Hematopoietic multipotent progenitor cell treated with erythropoietin and hydrocortisone succinate and interleukin-3 and kit ligand, for 4 days (in vitro differentiated cells): Measurements from ENCODE around the gene ZNF281.
"Not testable (repeated sequence)": the region's sequence is repeated elsewhere in the genome, so short reads cannot be mapped to it uniquely, and the experiment has no call there.

ENCODE experiments used
- DNase-seq: peaks from one replicate; pipeline ENCODE4 v3.0.0-alpha.2; 2015

ZNF281 gene, protein sequence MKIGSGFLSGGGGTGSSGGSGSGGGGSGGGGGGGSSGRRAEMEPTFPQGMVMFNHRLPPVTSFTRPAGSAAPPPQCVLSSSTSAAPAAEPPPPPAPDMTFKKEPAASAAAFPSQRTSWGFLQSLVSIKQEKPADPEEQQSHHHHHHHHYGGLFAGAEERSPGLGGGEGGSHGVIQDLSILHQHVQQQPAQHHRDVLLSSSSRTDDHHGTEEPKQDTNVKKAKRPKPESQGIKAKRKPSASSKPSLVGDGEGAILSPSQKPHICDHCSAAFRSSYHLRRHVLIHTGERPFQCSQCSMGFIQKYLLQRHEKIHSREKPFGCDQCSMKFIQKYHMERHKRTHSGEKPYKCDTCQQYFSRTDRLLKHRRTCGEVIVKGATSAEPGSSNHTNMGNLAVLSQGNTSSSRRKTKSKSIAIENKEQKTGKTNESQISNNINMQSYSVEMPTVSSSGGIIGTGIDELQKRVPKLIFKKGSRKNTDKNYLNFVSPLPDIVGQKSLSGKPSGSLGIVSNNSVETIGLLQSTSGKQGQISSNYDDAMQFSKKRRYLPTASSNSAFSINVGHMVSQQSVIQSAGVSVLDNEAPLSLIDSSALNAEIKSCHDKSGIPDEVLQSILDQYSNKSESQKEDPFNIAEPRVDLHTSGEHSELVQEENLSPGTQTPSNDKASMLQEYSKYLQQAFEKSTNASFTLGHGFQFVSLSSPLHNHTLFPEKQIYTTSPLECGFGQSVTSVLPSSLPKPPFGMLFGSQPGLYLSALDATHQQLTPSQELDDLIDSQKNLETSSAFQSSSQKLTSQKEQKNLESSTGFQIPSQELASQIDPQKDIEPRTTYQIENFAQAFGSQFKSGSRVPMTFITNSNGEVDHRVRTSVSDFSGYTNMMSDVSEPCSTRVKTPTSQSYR

DNA sequence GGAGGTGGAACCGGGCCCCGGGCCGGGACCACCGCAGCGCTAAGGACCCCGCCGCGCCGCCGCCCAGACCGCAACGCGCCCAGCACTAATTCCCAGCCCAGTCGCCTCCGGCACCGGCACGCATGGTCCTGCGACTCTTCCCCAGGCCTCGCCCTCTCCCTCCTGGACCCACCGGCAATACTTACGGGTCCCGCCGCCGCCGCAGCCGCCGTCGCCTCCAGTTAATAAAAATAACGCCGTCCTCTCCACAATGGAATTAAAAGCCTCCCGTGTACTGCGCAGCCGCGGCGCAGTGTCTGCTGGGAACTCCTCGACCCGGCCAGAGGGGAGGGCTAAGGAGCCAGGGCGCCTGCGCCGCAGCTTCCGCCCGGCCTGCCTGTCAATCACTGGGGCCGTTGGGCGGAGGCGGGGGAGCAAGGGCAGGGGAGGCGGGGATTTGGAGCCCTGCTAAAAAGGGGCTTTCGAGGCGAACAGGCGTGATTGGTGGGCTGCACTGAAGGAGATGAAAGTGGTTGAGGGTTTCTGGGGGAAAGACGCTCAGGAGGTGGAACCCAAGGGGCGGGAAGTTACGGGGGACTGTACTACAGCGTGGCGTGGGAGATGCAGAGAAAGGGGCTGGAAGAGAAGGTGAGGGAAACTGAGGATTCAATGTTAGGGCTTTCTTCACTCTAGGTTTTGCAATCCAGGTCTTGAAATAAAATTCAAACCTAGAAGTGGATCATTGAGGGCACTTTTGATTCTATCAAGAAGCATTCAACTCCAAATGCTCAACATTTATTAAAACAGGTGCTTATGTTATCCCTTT is at the start of gene ZNF281:
TSS of gene ZNF281 (minus strand) at position 276 of the 805 bp plus-strand sequence. CDS start 331 bp downstream, outside the sequence.
- DNase-seq, result peak; percentile 98

DNA sequence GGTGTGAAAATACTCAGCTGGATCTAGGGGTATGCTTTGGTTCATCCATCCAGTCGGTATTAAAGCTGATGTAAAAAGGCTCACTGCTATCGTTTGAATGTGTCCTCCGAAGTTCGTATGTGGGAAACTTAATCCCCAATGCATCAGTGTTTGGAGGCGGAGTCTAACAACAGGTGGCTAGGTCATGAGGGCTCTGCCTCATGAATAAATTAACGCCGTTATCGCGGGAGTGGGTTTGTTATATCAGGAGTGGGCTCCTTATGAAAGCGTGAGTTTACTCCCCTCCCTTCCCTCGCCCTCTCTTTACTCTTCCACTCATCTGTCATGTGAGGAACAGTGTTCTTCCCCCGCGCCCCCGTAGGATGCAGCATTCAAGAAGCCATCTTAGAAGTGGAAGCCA is 48.9 kb upstream of the ZNF281 start:
- DNase-seq, result no peak

DNA sequence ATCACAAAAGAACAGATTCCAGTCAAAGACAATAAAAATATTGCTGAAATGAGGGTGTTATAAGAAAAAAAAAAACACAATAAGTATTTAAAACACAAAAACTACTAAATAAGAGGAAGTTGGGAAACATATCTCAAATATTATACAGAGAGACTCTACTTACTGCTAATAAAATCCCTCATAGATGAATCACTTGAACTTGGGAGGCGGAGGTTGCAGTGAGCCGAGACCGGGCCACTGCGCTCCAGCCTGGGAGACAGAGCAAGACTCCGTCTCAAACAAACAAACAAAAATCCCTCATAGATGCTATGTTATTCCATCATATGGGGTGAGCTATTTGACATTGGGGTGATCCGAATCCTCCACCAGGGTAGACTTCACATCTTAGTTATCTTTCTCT is 48.0 kb upstream of the ZNF281 start:
- no peak for DNase-seq

DNA sequence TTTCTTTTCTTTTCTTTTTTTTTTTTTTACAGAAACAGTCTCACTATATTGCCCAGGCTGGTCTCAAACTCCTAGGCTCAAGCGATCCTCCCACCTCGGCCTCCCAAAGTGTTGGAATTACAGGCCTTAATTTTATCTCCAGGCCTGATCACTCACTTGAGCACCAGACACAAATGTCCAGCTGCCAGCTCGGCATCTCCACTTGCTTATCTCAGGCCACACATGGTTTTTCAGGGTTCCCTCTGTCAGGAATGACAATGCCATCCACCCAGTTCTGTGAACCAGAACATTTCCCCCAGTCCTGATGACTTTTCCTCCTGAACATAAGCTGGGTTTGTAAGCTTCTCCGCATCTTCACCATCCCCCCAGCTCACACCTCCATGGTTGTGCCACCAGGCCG is 44.6 kb upstream of the ZNF281 start:
- no peak for DNase-seq

DNA sequence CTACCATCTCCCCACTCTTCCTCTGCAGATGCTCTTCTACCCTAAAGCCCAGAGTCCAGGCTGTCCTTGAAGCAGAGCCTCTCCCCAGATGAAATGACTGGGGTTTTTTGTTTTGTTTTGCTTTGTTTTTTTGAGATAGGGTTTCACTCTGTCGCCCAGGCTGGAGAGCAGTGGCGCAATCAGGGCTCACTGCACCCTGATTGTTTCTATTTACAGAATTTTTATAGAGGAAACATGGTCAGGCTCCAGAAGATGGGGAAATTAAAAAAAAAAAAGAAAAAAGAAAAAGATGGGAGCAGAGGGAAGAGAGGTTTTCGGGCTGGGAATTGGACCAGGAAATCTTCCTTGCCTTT is 43.7 kb upstream of the ZNF281 start:
- DNase-seq, result no peak

DNA sequence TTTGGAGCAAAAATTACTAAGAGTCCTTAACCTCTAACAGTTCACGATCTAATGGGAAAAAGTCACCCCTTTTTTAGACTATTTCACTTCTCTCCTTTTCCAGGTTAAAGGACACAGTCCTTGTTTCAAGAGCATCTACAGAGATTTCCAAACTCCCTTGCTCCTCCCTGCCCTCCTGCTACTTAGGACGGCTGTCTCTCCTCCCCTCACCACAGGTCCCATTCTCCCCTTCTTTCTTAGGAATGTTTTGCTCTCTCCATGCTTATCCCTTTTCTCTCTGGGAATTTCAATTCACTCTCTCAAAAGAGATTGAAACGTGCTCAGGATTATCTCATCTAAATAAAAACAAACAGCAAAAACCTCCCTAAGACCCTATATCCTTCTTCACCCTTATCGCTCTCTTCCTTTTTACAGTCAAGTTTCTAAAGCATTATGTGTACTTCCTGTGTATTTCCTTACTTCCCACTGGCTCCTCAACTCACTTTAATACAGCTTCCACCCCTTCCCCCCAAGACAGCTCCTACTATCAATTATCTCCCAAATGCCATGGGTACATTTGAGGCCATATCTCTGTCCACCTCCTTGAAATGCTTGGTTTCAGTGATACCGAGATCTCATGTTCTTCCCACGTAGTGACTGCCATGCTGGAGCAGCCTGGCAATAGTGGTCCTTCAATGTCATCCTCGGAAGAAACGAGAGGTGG is 43.2 kb upstream of the ZNF281 start:
- DNase-seq, result peak; percentile 38

DNA sequence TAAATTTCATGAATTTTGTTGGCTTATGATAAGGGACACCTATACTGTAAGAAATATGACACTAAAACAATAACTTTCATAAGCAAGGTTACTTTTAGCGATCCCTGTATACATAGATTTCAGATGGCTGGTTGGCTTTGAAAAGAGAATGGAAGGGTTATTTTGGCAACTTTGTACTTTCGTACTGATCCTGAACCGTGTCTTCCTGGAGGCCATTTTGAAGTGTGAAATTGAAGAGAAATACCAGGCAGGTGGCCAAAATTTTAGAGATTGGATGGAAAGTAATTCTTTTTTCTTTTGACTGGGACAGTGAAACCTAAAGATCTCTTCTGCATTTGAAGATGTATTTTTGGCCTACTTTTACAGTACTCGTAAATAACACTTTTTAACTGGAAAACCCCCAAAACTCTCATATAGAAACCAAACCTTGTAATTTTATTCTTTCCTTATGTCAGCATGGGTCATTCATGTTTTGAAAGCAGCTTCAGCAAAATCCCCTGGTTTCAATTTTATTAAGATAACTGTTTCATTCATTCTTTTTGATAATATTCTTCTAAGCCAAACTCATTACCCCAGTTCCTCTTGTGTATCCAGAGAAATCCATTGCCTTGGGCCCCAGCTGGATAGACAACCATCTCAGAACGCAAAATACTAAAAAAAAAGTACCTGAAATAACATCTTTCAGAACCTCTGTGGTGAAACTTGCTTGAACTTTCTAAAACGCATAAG is 38.4 kb upstream of the ZNF281 start:
- DNase-seq, result no peak

DNA sequence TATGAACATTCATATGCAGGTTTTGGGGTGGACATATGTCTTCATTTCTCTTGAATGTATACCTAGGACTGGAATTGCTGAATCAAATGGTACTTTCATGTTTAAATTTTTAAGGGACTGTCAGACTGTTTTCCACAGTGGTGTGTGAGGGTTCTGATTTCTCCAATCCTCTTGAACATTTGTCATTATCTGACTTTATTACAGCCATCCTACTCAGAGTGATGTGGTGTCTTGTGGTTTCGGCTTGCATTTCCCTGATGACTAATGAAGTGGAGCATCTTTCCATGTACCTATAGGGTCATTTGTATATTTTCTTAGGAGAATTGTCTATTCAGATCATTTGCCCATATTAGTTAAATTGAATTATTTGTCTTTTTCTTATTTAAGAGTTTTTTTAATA is 35.4 kb upstream of the ZNF281 start:
- DNase-seq, result no peak

DNA sequence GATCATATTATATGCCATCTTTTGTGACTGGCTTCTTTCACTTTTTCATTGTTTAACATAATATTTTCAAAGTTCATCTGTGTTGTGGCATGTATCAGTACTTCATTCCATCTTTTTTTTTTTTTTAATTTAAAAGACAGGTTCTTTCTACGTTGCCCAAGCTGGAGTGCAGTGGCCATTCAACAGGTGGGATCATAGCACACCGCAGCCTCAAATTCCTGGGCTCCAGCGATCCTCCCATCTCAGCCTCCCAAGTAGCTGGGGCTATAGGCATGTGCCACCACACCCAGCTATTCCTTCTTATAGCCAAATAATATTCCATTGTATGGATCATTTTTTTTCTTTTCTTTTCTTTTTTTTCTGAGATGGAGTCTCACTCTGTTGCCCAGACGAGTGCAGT is 34.6 kb upstream of the ZNF281 start:
- no peak for DNase-seq

DNA sequence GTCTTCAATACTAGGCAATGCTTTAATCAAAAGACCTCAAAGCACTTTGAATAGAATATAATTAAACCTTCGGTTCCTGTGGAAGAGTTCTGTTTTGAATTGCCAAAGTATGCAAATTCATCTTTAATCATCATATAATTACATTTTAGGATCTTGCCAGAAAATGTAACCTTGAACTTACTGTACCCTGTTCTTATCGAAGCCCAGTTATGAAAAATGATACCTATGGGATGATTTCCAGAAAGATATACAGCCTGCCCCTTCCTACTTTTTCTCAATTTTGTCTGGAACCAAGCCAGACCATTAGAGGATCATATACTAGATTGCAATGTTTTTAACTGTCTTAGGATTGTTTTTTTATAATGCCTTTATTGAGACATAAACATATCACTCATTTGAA is 34.0 kb upstream of the ZNF281 start:
- no peak for DNase-seq

DNA sequence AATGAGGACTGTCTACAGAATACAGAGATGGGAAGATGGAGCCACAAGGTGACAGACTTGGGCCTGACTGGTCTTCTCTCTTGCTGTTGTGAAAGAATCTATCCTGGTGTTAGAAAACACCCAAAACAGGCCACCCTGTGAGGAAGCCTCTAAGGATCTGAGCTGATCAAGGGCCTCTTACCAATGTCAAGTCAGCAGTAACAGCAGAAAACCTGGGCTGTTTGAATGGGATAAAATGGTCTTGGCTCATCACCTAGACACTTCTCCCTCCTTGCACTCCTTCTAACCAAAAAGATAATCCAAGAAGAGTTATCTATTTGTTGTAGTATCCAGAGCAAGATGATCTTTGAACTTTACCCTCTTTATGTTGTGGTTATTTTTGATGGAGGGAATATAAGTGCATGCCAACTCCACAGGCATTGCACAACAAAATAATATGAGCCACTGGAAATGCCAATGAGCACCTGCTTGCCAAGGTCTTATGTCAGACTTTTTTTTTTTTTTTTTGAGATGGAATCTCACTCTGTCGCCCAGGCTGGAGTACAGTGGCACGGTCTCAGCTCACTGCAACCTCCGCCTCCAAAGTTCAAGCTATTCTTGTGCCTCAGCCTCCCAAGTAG is 32.8 kb upstream of the ZNF281 start:
- no peak for DNase-seq

DNA sequence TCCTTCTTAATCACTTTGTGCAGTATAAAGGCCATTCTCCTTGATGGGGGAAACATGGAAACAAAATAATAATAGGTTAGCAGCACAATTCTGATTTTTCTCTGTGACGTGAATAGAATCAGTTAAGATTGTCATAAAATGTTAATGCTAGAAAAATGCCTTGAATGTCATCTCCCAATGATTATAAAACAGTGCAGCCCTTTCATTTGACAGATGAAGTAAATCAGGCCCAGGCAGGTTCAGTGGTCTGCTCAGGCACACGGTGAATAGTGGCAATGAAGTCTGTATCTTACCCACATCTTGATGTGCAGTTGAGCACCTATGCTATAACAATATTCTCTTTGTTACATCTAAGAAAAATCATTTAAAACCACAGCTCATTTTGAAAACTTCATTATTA is 32.2 kb upstream of the ZNF281 start:
- DNase-seq, result no peak

DNA sequence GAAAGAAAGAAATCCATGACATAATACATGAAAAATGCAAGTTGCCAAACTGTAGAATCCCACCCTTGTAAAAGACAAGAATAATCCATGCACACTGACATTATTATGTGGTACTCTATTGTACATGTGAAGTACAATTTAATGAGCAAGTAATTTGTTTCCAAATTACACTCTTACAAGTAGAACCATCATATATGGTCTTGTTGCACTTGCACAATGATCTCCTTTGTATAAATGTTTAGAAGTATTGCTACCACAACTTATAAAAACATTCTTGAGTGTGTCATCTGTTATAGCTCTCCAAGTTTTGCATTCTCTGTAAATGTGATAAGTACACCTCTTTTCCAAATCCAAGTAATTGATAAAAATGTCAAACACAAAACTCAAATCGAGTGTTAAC is 29.1 kb upstream of the ZNF281 start:
- DNase-seq, result no peak

DNA sequence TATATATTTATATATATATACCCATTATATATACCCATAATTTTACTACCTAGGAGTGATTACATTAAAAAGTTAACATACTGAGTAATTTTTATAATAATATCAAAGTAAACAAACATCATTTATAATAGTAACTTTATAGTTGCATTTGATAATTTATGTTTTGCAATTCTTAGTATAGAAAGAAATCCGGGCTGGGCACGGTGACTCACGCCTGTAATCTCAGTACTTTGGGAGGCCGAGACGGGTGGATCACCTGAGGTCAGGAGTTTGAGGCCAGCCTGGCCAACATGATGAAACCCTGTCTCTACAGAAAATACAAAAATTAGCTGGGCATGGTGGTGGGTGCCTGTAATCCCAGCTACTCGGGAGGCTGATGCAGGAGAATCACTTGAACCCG is 28.6 kb upstream of the ZNF281 start:
- not testable (repeated sequence) for DNase-seq

DNA sequence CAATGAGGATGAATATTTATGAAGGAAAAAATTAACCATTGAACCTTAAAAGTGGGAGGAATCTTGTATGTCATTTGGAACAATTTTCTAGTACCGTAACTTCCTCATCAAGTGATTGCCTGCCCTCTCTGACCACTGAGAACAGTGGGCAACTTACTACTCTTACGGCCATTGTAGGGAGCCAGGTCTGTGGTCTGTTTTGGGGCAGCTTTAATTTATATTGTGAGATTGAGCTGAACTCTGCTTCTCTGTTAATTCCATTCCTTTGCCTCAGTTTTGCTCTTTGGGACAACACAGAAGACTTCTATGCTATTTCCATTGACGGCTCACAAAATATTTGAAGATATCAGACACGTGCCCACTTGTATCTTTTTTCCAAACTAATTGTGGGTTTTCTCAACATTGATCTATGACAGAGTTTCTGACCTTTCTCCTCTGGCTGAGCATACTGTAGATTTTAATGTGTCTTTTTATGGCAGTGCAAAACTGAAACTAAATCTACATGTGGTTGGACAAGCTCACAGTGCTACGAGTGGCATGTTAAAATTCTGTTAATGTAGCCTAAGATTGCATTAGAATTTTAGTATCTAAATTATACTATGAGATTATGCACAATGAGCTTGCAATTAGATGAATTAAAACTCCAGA is 27.8 kb upstream of the ZNF281 start:
- DNase-seq, result peak; percentile 23

DNA sequence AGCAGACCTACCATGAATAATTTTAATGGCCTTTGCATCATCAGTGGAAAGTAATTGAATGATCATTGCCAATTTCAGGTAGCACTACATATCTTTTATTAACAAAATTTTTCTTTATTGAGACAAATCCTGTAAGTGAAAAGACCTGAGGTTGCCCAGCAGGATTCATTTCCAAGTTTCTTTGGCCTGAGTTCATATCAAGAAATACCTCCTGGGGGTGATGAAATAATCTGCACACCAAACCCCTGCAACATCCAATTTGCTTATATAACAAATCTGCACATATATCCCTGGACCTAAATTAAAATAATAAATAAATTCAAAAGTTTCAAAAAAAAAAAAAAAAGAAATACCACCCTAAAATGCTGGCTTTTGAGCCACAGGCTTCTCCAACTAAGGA is 27.3 kb upstream of the ZNF281 start:
- DNase-seq, result no peak

DNA sequence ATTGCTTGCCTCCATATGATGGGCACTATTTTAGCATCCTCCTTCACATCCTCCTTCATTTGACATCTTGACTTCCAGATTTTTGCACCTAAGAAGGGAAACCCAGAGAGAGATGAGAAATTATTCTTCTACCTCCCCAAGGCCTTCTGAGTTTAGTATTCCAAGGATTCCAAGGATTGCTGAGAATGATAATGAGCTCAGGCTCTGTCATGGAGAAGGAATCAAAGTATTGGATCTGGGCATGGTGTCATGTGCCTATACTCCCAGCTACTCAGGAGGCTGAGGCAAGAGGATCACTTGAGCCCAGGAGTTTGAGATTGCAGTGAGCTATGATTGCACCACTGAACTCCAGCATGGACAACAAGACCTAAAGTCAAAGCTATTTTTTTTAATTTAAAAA is 26.6 kb upstream of the ZNF281 start:
- DNase-seq, result no peak

DNA sequence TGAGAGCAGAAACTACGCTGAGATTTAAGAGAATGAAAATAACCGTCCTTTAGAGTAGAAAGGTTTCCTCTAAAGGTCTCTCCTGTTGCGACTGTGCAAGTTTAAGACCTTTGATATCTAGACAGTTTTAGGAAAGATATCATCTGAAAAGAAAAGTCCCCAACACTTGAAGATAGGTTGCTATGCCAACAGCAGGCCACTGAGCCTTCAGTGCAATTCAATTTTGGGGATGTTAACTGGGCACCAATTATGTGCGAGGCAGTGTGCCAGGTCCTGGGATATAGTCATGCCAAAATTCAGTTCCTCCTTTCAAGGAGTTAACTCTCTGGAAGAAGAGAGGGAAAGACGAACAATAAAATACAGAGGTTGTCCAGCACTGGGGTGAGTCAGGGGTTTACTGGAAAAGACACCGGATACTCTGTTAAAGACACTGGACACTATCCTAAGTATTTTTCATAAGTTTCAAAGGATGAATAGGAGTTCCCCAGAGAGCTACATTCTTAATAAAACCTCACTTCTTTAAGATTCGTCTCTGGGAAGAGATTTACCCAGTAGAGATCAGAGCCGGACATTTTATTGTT is 25.5 kb upstream of the ZNF281 start:
- no peak for DNase-seq

DNA sequence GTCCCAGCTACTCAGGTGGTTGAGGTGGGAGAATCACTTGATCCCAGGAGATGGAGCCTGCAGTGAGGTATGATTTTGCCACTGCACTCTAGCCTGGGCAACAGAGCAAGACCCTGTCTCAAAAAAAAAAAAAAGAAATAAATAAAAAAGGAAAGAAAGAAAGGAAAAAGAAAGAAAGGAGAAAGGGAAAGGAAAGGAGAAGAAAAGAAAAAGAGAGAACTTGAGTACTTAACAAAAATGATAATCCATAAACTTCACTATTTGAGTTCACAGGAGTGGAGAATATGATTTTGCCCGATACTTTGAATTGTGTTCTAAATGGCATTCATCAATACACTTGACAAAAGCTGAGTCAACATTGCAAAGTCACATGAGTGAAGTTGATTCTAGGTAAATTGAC is 23.8 kb upstream of the ZNF281 start:
- no peak for DNase-seq

DNA sequence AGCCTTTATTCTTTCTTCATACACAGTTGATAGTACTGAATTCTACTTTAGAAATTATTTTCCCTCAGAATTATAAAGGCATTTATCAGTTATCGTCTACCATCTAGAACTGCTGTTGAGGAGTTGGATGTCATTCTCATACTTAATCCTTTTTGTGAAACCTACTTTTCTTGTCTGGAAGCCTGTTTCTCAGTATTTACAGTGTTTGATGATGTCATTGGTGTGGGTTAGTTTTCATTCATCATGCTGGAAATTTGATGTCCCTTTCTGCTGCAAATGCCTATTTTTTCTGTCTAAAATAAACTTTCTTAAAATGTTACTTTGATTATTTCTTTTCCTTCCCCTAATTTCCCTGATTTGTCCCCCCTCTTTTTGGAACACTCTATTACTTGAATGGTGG is 22.8 kb upstream of the ZNF281 start:
- DNase-seq, result no peak
